ENCODE measurements around the gene BBS9. TPM values are rescaled to one million over a fixed set of nuclear protein-coding genes. Genes with fewer than 3 reads are reported as not detected.

BBS9 gene
- total and polyA plus RNA-seq, 2 donors (not counting 3 experiments of a cell fraction or from before 2014, with no cell fraction given), result 5.7 to 17.4 TPM

- no peak overlapping the region for H3K4me3 ChIP-seq (replicated peaks in 1 of 3; ENCODE audit: insufficient read depth in 1 of 3, low read depth in 1 of 3, low read length in 3 of 3)
- no peaks in the 10 kb centered on the region for H3K36me3 ChIP-seq (ENCODE audit: control insufficient read depth in 2 of 2, extremely low read depth in 1 of 2, insufficient read depth in 2 of 2, low read length in 2 of 2)
- dilution Hi-C loops (cut with MboI; ENCODE audit: extremely low pct_ligation_motif_present, low sequenced_read_pairs) (no loop called here), intact Hi-C loops (cut with micrococcal nuclease) (no loop called here)
- H3K4me2 ChIP-seq (ENCODE audit: insufficient read depth, low read length), result no peak overlapping the region
- FAIRE-seq (no peak), DNase-seq (ENCODE audit: low read depth, low spot score) (no peak)
- CTCF ChIA-PET, result no interaction called here
- no peak overlapping the region for H2AFZ ChIP-seq (ENCODE audit: low read depth, low read length)
- no peak overlapping the region for H3K27ac ChIP-seq (ENCODE audit: insufficient read depth, low read depth, low read length)
- POLR2A ChIA-PET, result no interaction called here
- no peaks in the 10 kb centered on the region for H3K9me3 ChIP-seq (replicated peaks; ENCODE audit: control insufficient read depth, insufficient read depth, low read length)
- no peaks in the 10 kb centered on the region for H4K20me1 ChIP-seq (replicated peaks; ENCODE audit: control insufficient read depth, extremely low read depth, insufficient read depth, low read length)
- no TSS peak for BruUV-seq (replicated peaks)
- H3K4me1 ChIP-seq (ENCODE audit: control insufficient read depth, extremely low read depth, insufficient read depth, low read length), result no peaks in the 10 kb centered on the region
- no peaks in the 10 kb centered on the region for H3K79me2 ChIP-seq (ENCODE audit: control insufficient read depth, insufficient read depth, low read length)
- no peaks in the 10 kb centered on the region for H3K27me3 ChIP-seq (ENCODE audit: control insufficient read depth in 2 of 2, insufficient read depth in 2 of 2, low read length in 2 of 2)
- no peak for TF ChIP-seq POLR2A (IDR thresholded peaks at IDR 0.05; ENCODE audit: low read depth, low read length)
- TF ChIP-seq CTCF (IDR thresholded peaks at IDR 0.05; ENCODE audit: extremely low read depth in 1 of 2, insufficient read depth in 1 of 2, low read depth in 1 of 2, low read length in 2 of 2), result no peak
- no peak for TF ChIP-seq FOS (IDR thresholded peaks at IDR 0.05; ENCODE audit: borderline replicate concordance, insufficient read depth, low read length)
- TF ChIP-seq MAX (IDR thresholded peaks at IDR 0.05; ENCODE audit: insufficient read depth, insufficient read length), result no peak
- no peak for TF ChIP-seq EZH2 (IDR thresholded peaks at IDR 0.05; ENCODE audit: borderline replicate concordance, low read depth, low read length, severe bottlenecking)
- TF ChIP-seq MYC (IDR thresholded peaks at IDR 0.05; ENCODE audit: low read depth, low read length), result no peak
- TF ChIP-seq GATA2 (IDR thresholded peaks at IDR 0.05; ENCODE audit: insufficient read depth, insufficient read length, low read depth, low read length), result no peak
- H3K9me1 ChIP-seq (replicated peaks; ENCODE audit: control insufficient read depth, extremely low read depth, insufficient read depth, low read length), result no peaks in the 10 kb centered on the region
- H3K9ac ChIP-seq (replicated peaks; ENCODE audit: extremely low read depth, insufficient read depth, low read length), result no peak overlapping the region
Observed at GRCh38 chr7:33500703-33501701, 371.6 kb downstream of the BBS9 start.

Measured in endothelial cell of umbilical vein (primary cell).